KOPT-K1 (cell line): Measurements from ENCODE around the gene ZNF273.
"Not testable (repeated sequence)": the region's sequence is repeated elsewhere in the genome, so short reads cannot be mapped to it uniquely, and the experiment has no call there.

Experiments used
- H3K27ac ChIP-seq: fragments of 200-600 bp; sonication (generic); 2 replicates; pipeline ENCODE4 v1.5.1; 2016; ENCODE audit warnings: antibody characterized with exemption, mild to moderate bottlenecking, low read depth, low read length; ENCODE audit not compliant: poor library complexity, severe bottlenecking
- H3K36me3 ChIP-seq: fragments of 200-600 bp; sonication (generic); 2 replicates; pipeline ENCODE4 v1.5.1; 2017; ENCODE audit warnings: antibody characterized with exemption, mild to moderate bottlenecking, low read length, moderate library complexity; ENCODE audit not compliant: insufficient read depth
- H3K9me3 ChIP-seq: fragments of 200-600 bp; sonication (generic); 2 replicates; pipeline ENCODE4 v1.5.1; 2017; ENCODE audit warnings: antibody characterized with exemption, low read length, mild to moderate bottlenecking; ENCODE audit not compliant: insufficient read depth, poor library complexity, severe bottlenecking

The ZNF273 gene

DNA sequence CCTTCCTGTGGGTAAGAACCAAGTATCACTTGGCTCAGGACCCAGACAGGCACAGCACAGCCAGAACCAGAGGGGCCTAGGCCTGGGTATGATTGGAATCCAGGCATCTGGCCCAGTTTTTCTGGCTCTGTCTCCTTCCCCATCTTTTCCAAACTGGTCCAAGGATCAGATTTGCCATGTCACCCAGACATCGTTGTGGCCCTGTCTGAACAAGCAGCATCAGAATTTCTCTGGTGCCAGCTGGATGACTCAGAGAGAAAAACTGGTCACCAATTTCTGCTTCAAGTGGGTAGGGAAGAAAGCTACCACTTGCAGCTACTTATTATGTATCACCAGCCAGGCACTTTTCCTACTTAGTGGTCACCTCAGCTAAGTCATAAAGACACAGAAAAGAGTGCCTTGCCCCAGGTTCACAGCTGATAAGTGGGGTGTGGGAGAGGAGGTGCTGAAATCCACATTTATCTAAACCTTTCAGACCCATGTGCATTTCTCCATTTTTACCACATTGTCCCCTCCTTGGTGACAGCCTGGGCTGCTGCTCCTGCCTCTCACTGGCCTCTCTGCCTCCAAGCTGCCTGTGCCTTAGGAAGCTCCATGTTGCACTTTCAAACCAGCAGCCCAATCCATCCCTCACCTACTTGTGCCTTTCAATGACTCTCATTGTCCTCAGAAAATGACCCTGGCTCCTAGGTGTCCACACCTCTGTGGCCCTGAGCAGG lies 11.6 kb upstream of the ZNF273 start:
- H3K27ac ChIP-seq, H3K9me3 ChIP-seq, H3K36me3 ChIP-seq: not testable (repeated sequence)

DNA sequence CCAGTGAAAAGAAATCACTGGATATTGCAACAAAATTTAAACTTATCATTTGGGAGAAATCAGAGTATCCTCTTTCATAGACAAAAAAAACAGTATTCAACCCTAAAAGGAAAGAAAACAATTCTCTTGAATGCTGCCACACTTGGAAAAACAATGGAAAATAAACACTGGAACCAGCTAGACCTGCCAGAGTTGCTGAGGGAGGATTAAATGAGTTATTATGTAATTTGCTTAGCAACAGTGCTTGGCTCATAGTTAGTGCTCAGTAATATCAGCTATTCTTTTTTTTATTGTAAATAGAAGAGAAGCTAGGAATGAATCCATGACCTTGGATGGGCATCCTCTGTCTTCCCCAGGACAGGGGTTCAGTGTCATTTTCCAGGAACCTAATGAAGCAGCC lies 11.0 kb upstream of the ZNF273 start:
- Histone ChIP-seq H3K36me3 (no peaks in the 10 kb centered on the region), H3K27ac (no peak overlapping the region), H3K9me3 (no peaks in the 10 kb centered on the region)

- Histone ChIP-seq H3K9me3 (no peaks in the 10 kb centered on the region), H3K27ac (no peak overlapping the region), H3K36me3 (no peaks in the 10 kb centered on the region)
These were observed 10.3 kb upstream of the ZNF273 start for GRCh38 chr7:64892666-64893309.

DNA sequence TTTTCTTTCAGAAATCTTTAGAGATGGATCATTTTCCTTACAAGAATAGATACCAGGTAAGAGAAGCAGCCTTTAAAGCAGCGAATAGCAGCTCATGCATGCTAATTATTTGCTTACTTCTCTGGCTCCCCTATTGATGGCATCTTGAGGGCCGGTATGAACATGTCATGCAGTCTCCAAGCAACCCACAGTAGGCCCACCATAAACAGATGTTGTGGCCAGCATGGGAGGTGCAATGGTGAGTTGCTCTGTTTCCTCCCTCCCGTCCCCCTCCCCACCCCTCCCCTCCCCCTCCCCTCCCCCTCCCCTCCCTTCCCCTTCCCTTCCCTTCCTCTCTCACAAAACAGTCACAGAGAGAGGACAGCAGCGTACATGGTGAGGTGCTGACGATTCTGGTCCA lies 9.7 kb upstream of the ZNF273 start:
- Histone ChIP-seq H3K27ac (no peak overlapping the region), H3K9me3 (no peaks in the 10 kb centered on the region)

DNA sequence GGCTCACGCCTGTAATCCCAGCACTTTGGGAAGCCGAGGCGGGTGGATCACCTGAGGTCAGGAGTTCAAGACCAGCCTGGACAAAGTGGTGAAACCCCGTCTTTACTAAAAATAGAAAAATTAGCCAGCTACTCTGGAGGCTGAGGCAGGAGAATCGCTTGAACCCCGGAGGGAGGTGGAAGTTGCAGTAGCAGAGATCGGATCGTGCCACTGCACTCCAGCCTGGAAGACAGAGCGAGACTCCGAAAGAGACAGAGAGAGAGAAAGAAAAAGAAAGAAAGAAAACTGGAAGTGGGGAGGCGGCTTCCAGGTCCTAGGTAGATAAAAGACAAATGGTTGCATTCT lies 640 bp upstream of the ZNF273 start:
- Histone ChIP-seq H3K27ac (peak overlapping the region; percentile 87), H3K36me3 (peaks cover 24% of the 10 kb centered on the region), H3K9me3 (peaks cover 23% of the 10 kb centered on the region)

More for the DNA sequence above, 9.7 kb upstream of the ZNF273 start:
- no peaks in the 10 kb centered on the region for H3K36me3 ChIP-seq

DNA sequence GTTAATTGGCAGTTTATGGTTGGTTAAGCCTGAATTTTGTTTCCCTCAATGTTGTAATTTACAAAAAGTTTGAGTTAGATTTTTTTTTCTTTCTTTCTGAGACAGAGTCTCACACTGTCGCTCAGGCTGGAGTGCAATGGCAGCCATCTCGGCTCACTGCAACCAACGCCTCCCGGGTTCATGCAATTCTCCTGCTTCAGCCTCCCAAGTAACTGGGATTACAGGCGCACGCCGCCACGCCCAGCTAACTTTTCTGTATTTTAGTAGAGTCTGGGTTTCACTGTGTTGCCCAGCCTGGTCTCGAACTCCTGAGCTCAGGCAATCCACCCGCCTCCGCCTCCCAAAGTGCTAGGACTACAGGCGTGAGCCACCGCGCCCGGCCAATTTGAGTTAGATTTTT lies 935 bp downstream of the ZNF273 start:
- H3K36me3 ChIP-seq = peaks cover 40% of the 10 kb centered on the region
- peak overlapping the region; percentile 87 for H3K27ac ChIP-seq
- peaks cover 39% of the 10 kb centered on the region for H3K9me3 ChIP-seq

- Histone ChIP-seq H3K9me3 (peaks cover 50% of the 10 kb centered on the region), H3K27ac (no peak overlapping the region), H3K36me3 (peaks cover 51% of the 10 kb centered on the region)
These were observed 2.1 kb downstream of the ZNF273 start for GRCh38 chr7:64905133-64905532.

GRCh38 chr7:64905547-64905946 lies 2.5 kb downstream of the ZNF273 start:
- Histone ChIP-seq H3K9me3 (peaks cover 54% of the 10 kb centered on the region), H3K27ac (no peak overlapping the region), H3K36me3 (peaks cover 55% of the 10 kb centered on the region)

DNA sequence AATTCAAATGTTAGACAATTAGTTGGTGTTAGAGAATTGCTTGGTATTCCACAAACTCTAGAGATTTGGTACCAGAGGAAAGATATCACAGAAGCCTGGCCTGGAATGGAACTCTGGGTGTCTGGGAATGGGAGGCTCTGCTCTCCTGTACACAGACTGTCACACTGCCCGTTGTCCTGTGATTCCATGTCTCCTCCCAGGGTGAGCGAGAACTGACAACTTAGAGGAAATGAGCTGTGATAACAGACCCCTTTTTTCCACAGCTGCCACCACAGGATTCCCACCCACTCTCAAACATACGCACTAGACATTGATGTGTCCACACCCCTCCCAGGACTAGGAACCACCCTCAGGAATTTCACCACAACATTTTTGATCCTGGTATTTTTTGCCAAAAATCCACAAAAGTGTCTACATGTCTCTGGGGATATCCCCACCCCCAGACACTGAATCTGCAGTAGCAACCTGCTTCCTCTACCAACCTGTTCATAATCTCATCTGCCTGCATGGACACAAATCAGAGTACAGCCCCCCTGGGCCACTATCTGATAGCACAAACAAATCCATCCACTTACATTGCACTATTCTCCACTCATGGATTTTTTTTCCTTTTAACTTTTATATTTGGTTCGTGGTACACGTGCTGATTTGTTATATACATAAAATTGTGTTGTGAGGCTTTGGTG lies 4.7 kb downstream of the ZNF273 start:
- Histone ChIP-seq H3K36me3 (peaks cover 72% of the 10 kb centered on the region), H3K9me3 (peaks cover 72% of the 10 kb centered on the region), H3K27ac (no peak overlapping the region)

- H3K9me3 ChIP-seq = peaks cover 77% of the 10 kb centered on the region
- peaks cover 78% of the 10 kb centered on the region for H3K36me3 ChIP-seq
These were observed 5.3 kb downstream of the ZNF273 start for GRCh38 chr7:64908358-64908757.

GRCh38 chr7:64914557-64914956 lies 11.5 kb downstream of the ZNF273 start:
- H3K36me3 ChIP-seq = peaks cover 94% of the 10 kb centered on the region
- peaks cover 100% of the 10 kb centered on the region for H3K9me3 ChIP-seq
- H3K27ac ChIP-seq = no peak overlapping the region

More at GRCh38 chr7:64908358-64908757, 5.3 kb downstream of the ZNF273 start:
- H3K27ac ChIP-seq = no peak overlapping the region

DNA sequence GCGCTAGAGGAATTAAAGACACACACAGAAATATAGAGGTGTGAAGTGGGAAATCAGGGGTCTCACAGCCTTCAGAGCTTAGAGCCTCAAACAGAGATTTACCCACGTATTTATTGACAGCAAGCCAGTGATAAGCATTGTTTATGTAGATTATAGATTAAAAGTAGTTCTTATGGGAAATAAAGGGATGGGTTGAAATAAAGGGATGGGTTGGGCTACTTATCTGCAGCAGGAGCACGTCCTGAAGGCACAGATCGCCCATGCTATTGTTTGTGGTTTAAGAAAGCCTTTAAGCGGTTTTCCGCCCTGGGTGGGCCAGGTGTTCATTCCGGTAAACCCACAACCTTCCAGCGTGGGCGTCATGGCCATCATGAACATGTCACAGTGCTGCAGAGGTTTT lies 12.2 kb downstream of the ZNF273 start:
- H3K36me3 ChIP-seq = peaks cover 94% of the 10 kb centered on the region
- H3K9me3 ChIP-seq = peaks cover 100% of the 10 kb centered on the region

GRCh38 chr7:64928252-64929187 lies 25.4 kb downstream of the ZNF273 start:
- not testable (repeated sequence) for H3K27ac ChIP-seq
- peaks cover 99% of the 10 kb centered on the region for H3K9me3 ChIP-seq
- H3K36me3 ChIP-seq = peaks cover 90% of the 10 kb centered on the region

More for the DNA sequence above, 12.2 kb downstream of the ZNF273 start:
- H3K27ac ChIP-seq = not testable (repeated sequence)

DNA sequence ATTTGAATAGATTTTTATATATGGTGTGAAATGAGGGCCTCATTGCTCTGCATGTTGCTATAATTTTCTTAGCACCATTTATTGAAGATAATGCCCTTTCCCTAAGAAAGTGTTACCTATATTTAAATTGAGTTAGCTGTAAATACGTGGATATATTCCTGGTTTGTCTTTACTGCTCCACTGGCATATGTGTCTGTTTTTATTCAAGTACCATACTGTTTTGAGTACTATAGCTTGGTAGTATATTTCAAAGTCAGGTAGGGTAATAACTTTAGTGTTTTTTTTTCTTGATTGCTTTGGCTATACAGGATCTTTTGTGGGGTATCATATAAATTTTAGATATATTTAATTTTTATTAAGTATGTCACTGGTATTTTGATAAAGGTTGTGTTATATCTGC lies 31.4 kb downstream of the ZNF273 start:
- Histone ChIP-seq H3K27ac (no peak overlapping the region), H3K9me3 (peaks cover 57% of the 10 kb centered on the region), H3K36me3 (peaks cover 42% of the 10 kb centered on the region)

DNA sequence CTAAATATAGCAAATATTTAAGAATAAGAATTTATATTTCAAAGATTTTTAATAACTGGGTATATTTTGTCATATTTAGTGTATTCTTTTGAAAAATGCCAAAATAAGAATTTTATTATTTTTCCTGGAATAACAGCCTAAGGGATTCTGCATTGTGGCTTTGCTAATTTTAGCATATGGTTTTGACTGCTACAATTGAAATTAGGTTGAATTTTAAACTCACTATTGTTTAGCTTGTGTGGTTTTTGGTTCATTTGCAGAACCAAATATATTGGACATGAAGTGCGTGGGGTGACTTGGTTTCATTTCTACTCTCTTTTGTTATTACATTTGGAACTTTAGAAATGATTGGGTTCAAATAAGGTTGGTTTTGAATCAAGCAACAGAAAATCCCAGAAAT lies 35.5 kb downstream of the ZNF273 start:
- Histone ChIP-seq H3K36me3 (peaks cover 12% of the 10 kb centered on the region; the same call in 1 of the 2 replicates), H3K27ac (no peak overlapping the region), H3K9me3 (peaks cover 18% of the 10 kb centered on the region)
